ENCODE data around the gene EYA3. TPM values are rescaled to one million over a fixed set of nuclear protein-coding genes. Genes with fewer than 3 reads are reported as not detected.

Gene EYA3
- total RNA-seq = 8.1 and 8.5 TPM in 2 replicates

GRCh38 chr1:28088168-28088961, at the start of gene EYA3:
EYA3 (minus strand) TSS chr1:28088610; CDS start chr1:28058026, 30,584 bp downstream.

GRCh38 chr1:27959792-27960603, 128.4 kb downstream of the EYA3 start, which contains the start of gene XKR8:
XKR8 (plus strand) TSS chr1:27959973; CDS start chr1:27960070, 97 bp downstream.

GRCh38 chr1:27934818-27935549, 153.4 kb downstream of the EYA3 start, which contains the start of gene SMPDL3B:
SMPDL3B (plus strand) TSS chr1:27935000; CDS start chr1:27935184, 184 bp downstream.

Other genes with a start within 250 kb of the EYA3 start
- 5.2 and 7.5 TPM in 2 replicates for gene THEMIS2, start 216.1 kb downstream of the EYA3 start, total RNA-seq
- 20.2 and 21.5 TPM in 2 replicates for gene RPA2, start 174.0 kb downstream of the EYA3 start, total RNA-seq
- under 0.01 TPM in 1 of 2 replicates, not detected in the other for gene SMPDL3B, start 153.6 kb downstream of the EYA3 start, total RNA-seq
- 2.8 and 3.3 TPM in 2 replicates for gene XKR8, start 128.6 kb downstream of the EYA3 start, total RNA-seq
- gene PTAFR, start 88.1 kb upstream of the EYA3 start, total RNA-seq = not detected in 2 replicates
- 53.5 and 60.5 TPM in 2 replicates for gene DNAJC8, start 144.4 kb upstream of the EYA3 start, total RNA-seq
- 181 and 203 TPM in 2 replicates for gene ATP5IF1, start 147.5 kb upstream of the EYA3 start, total RNA-seq
- 19.4 and 27.0 TPM in 2 replicates for gene SESN2, start 170.9 kb upstream of the EYA3 start, total RNA-seq
- 20.2 and 26.3 TPM in 2 replicates for gene MED18, start 240.4 kb upstream of the EYA3 start, total RNA-seq

Data from smooth muscle cell of bladder (primary cell).